PC-9 (cell line): ENCODE results near the gene TCHP. TPM values are rescaled to one million over a fixed set of nuclear protein-coding genes. Genes with fewer than 3 reads are reported as not detected.
A peak's percentile ranks its signal among the peaks of the same experiment; 100 is the strongest.

Experiments
- BruUV-seq: library from RNA; stranded (reverse); fragments of 400-500 nt; replicated peaks from 2 replicates; lab custom pipeline; 2021; lab: Mats Ljungman, UMichigan
- CTCF ChIA-PET: fragments of 300-600 bp; sonication (Branson Sonifier 250); formaldehyde crosslinking; loops from one replicate; lab custom pipeline; 2022; ENCODE audit warnings: antibody characterized with exemption; lab: Charles Lee
- POLR2A ChIA-PET: fragments of 300-600 bp; sonication (Branson Sonifier 250); formaldehyde crosslinking; loops from one replicate; lab custom pipeline; 2022; ENCODE audit warnings: antibody characterized with exemption; ENCODE audit not compliant: unreplicated experiment; lab: Charles Lee
- DNase-seq, 2 experiments: peaks; one replicate each; pipeline versions ENCODE4 v3.0.0 to v3.0.0-alpha.2; 2015 to 2022; ENCODE audit warnings: mixed read lengths in 1 of 2
- H2AFZ ChIP-seq: fragments of 200-600 bp; sonication (generic); 2 replicates; pipeline ENCODE4 v1.8.1; 2017; ENCODE audit warnings: antibody characterized with exemption
- H3F3A ChIP-seq: fragments of 200-600 bp; sonication (generic); 2 replicates; pipeline ENCODE4 v1.8.1; 2017; ENCODE audit warnings: antibody characterized with exemption, mild to moderate bottlenecking, low read depth; ENCODE audit not compliant: insufficient read depth
- H3K27ac ChIP-seq: fragments of 200-600 bp; sonication (generic); 2 replicates; pipeline ENCODE4 v1.6.1; 2016; ENCODE audit warnings: mixed run types
- H3K27me3 ChIP-seq: fragments of 200-600 bp; sonication (generic); 2 replicates; pipeline ENCODE4 v1.6.1; 2016; ENCODE audit warnings: low read depth, mixed run types; ENCODE audit not compliant: insufficient read depth
- H3K36me3 ChIP-seq: fragments of 200-600 bp; sonication (generic); 2 replicates; pipeline ENCODE4 v1.6.1; 2016; ENCODE audit warnings: low read depth, mixed run types
- H3K4me1 ChIP-seq: fragments of 200-600 bp; sonication (generic); replicated peaks from 2 replicates; pipeline ENCODE4 v1.6.1; 2016; ENCODE audit warnings: mixed run types; ENCODE audit not compliant: insufficient read depth
- H3K4me2 ChIP-seq: fragments of 200-600 bp; sonication (generic); 2 replicates; pipeline ENCODE4 v1.6.1; 2017; ENCODE audit warnings: mixed run types
- H3K4me3 ChIP-seq: fragments of 200-600 bp; sonication (generic); 2 replicates; pipeline ENCODE4 v1.6.1; 2016; ENCODE audit warnings: mixed run types
- H3K79me2 ChIP-seq: fragments of 200-600 bp; sonication (generic); 2 replicates; pipeline ENCODE4 v1.6.1; 2017; ENCODE audit warnings: low read depth, mixed run types
- H3K9me2 ChIP-seq: fragments of 200-600 bp; sonication (generic); 2 replicates; pipeline ENCODE4 v1.8.1; 2017; ENCODE audit warnings: mild to moderate bottlenecking; ENCODE audit not compliant: insufficient read depth
- H3K9me3 ChIP-seq: fragments of 200-600 bp; sonication (generic); 2 replicates; pipeline ENCODE4 v1.8.1; 2016; ENCODE audit warnings: low read depth; ENCODE audit not compliant: insufficient read depth
- H4K20me1 ChIP-seq: fragments of 200-600 bp; sonication (generic); 2 replicates; pipeline ENCODE4 v1.8.1; 2017; ENCODE audit not compliant: insufficient read depth
- EZH2 ChIP-seq: fragments of 200-600 bp; sonication (generic); IDR thresholded peaks from 2 replicates; pipeline ENCODE4 v1.8.0; 2017; ENCODE audit warnings: antibody characterized with exemption, low read depth
- intact Hi-C: fragments of 100-400 bp; cut with micrococcal nuclease; formaldehyde crosslinking; loops from one replicate; pipeline ENCODE4 v1.10.0; 2022; ENCODE audit not compliant: unreplicated experiment
- total RNA-seq: library from RNA; stranded (reverse); gene quantifications from 2 replicates; pipeline ENCODE4 v1.2.3, GENCODE V29; 2021
- TF ChIP-seq, protein P1 (sequence below): fragments of 200-600 bp; sonication (generic); conservative IDR thresholded peaks from 2 replicates; pipeline ENCODE4 v1.6.1; 2017; ENCODE audit warnings: mixed run types, antibody characterized with exemption, mild to moderate bottlenecking, moderate library complexity

Gene TCHP
- total RNA-seq, 1 experiment from 2014 or later: 17.6 TPM

DNA sequence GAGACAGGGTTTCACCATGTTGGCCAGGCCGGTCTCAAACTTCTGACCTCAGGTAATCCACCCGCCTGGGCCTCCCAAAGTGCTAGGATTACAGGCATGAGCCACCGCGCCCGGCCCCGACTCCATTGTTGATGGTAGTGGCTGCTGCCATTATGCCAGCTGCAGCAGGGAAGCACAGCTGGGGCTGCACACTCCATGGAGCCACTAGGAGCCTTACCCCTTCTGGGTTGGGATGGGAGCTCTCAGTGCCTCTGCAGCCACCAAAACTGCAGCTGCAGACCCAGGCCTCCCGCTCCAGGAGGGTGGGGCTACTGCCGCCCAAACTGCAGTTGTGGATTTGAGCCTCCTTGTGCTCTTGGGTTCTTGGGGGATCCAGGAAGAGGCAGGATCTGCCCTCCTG, 25.9 kb downstream of the TCHP start:
- ChIA-PET POLR2A (no interaction called here), CTCF (no interaction called here)
- TF ChIP-seq, protein P1, sequence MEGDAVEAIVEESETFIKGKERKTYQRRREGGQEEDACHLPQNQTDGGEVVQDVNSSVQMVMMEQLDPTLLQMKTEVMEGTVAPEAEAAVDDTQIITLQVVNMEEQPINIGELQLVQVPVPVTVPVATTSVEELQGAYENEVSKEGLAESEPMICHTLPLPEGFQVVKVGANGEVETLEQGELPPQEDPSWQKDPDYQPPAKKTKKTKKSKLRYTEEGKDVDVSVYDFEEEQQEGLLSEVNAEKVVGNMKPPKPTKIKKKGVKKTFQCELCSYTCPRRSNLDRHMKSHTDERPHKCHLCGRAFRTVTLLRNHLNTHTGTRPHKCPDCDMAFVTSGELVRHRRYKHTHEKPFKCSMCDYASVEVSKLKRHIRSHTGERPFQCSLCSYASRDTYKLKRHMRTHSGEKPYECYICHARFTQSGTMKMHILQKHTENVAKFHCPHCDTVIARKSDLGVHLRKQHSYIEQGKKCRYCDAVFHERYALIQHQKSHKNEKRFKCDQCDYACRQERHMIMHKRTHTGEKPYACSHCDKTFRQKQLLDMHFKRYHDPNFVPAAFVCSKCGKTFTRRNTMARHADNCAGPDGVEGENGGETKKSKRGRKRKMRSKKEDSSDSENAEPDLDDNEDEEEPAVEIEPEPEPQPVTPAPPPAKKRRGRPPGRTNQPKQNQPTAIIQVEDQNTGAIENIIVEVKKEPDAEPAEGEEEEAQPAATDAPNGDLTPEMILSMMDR: no peak
- no peak for TF ChIP-seq EZH2
- Histone ChIP-seq H3K27ac (no peak overlapping the region), H3K4me2 (no peak overlapping the region), H3F3A (peaks cover 15% of the 10 kb centered on the region; the same call in 1 of the 2 replicates), H3K9me3 (no peaks in the 10 kb centered on the region), H3K27me3 (no peaks in the 10 kb centered on the region), H2AFZ (no peak overlapping the region), H3K9me2 (no peaks in the 10 kb centered on the region), H3K79me2 (no peaks in the 10 kb centered on the region), H3K4me1 (0 out of 2 replicates have a peak, but pooled peaks cover 3% of the 10 kb centered on the region), H3K36me3 (no peaks in the 10 kb centered on the region), H4K20me1 (no peaks in the 10 kb centered on the region), H3K4me3 (no peak overlapping the region)
- DNase-seq: no peak
- no TSS peak for BruUV-seq
- intact Hi-C loops: loop anchor here (2.0 kb wide), 1 partner anchor 73 kb away; no protein-coding TSS in a partner anchor

GRCh38 chr12:109926488-109927210, 26.6 kb downstream of the TCHP start:
- TF ChIP-seq, protein P1: no peak
- no peak for TF ChIP-seq EZH2
- Histone ChIP-seq H3F3A (peaks cover 15% of the 10 kb centered on the region; the same call in 1 of the 2 replicates), H3K27ac (no peak overlapping the region), H3K36me3 (no peaks in the 10 kb centered on the region), H3K9me3 (no peaks in the 10 kb centered on the region), H2AFZ (no peak overlapping the region), H4K20me1 (no peaks in the 10 kb centered on the region), H3K9me2 (no peaks in the 10 kb centered on the region), H3K4me1 (0 out of 2 replicates have a peak, but pooled peaks cover 3% of the 10 kb centered on the region), H3K4me2 (no peak overlapping the region), H3K79me2 (no peaks in the 10 kb centered on the region), H3K27me3 (no peaks in the 10 kb centered on the region), H3K4me3 (no peak overlapping the region)
- POLR2A ChIA-PET: no interaction called here
- CTCF ChIA-PET: no interaction called here
- BruUV-seq: no TSS peak
- intact Hi-C loops: loop anchor here (2.0 kb wide), 1 partner anchor 74 kb away; no protein-coding TSS in a partner anchor
- no peak for DNase-seq

DNA sequence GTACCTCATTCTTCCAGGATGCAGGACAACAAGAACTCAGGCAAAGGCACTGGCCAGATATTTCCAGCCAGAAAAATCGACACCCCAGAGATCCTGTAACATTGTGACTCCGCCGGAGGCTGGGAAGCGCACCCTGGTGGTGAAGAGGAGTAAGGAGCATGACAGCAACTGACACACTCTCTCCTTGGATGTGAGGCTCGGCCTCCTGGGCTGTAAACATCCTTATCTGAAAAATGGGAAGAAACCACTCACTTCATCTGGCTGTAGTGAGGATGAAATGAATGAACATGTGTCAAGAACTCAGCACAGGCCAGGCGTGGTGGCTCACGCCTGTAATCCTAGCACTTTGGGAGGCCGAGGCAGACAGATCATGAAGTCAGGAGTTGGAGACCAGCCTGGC, 27.5 kb downstream of the TCHP start:
- 0 out of 2 replicates have a peak, but pooled peaks cover 3% of the 10 kb centered on the region for H3K4me1 ChIP-seq
- peaks cover 15% of the 10 kb centered on the region; the same call in 1 of the 2 replicates for H3F3A ChIP-seq
- no peak overlapping the region for H3K4me2 ChIP-seq
- BruUV-seq: no TSS peak
- intact Hi-C loops: loop anchor here (2.0 kb wide), 1 partner anchor 75 kb away; no protein-coding TSS in a partner anchor
- no peak overlapping the region for H3K4me3 ChIP-seq
- H3K27me3 ChIP-seq: no peaks in the 10 kb centered on the region
- ChIA-PET POLR2A (no interaction called here), CTCF (no interaction called here)
- no peak overlapping the region for H3K27ac ChIP-seq
- no peaks in the 10 kb centered on the region for H3K9me2 ChIP-seq
- H4K20me1 ChIP-seq: no peaks in the 10 kb centered on the region
- DNase-seq: peak in 1 of 2 experiments; percentile 25
- H3K9me3 ChIP-seq: no peaks in the 10 kb centered on the region
- H2AFZ ChIP-seq: no peak overlapping the region
- 0 out of 2 replicates have a peak, but pooled peaks cover 7% of the 10 kb centered on the region for H3K36me3 ChIP-seq
- no peak for TF ChIP-seq EZH2
- TF ChIP-seq, protein P1: peak; percentile 75
- H3K79me2 ChIP-seq: no peaks in the 10 kb centered on the region
